SK-N-SH (cell line): ENCODE measurements around the gene SPIN1. TPM values are rescaled to one million over a fixed set of nuclear protein-coding genes. Genes with fewer than 3 reads are reported as not detected.

ENCODE experiments used
- CTCF ChIA-PET: fragments of 300-600, 350-600 bp; formaldehyde crosslinking; extraction: SDS; loops from one replicate; lab custom pipeline; 2021; lab: Yijun Ruan, JAX
- POLR2A ChIA-PET: fragments of 350-600 bp; sonication (Branson Sonifier 250); formaldehyde crosslinking; extraction: SDS; loops from one replicate; lab custom pipeline; 2020; ENCODE audit warnings: antibody characterized with exemption, inconsistent platforms; lab: Yijun Ruan, JAX
- DNase-seq: peaks from one replicate; pipeline ENCODE4 v3.0.0; 2012
- H2AFZ ChIP-seq: fragments of 200-600 bp; sonication (generic); 2 replicates; pipeline ENCODE4 v1.8.1; 2016; ENCODE audit warnings: antibody characterized with exemption, mild to moderate bottlenecking, low read depth
- H3F3A ChIP-seq: fragments of 200-600 bp; sonication (generic); replicated peaks from 2 replicates; pipeline ENCODE3; 2016; ENCODE audit warnings: antibody characterized with exemption, mild to moderate bottlenecking; ENCODE audit not compliant: insufficient read depth
- H3K27ac ChIP-seq, 2 experiments: fragments of 200-500 bp in 1 of 2; fragments of 200-600 bp in 1 of 2; sonication (Bioruptor generic) in 1 of 2; sonication (generic), shearing (Covaris generic) in 1 of 2; 2 replicates each; pipeline versions ENCODE4 v1.5.1 to v1.6.1; 2014 to 2016; ENCODE audit warnings: low read depth in 2 of 2, inconsistent platforms in 1 of 2, low read length in 1 of 2, mild to moderate bottlenecking in 1 of 2, mixed read lengths in 1 of 2
- H3K27me3 ChIP-seq: fragments of 200-600 bp; sonication (generic), shearing (Covaris generic); 2 replicates; pipeline ENCODE4 v1.6.1; 2016; ENCODE audit warnings: mixed run types; ENCODE audit not compliant: insufficient read depth
- H3K36me3 ChIP-seq, 2 experiments: fragments of 200-500 bp in 1 of 2; fragments of 200-600 bp in 1 of 2; sonication (Bioruptor generic) in 1 of 2; sonication (generic) in 1 of 2; replicated peaks in 1 of 2; 2 replicates each; pipeline versions ENCODE3 to v1.5.1; 2014 to 2016; ENCODE audit warnings: low read length in 1 of 2, mild to moderate bottlenecking in 1 of 2; ENCODE audit not compliant: insufficient read depth in 2 of 2, control insufficient read depth in 1 of 2
- H3K4me1 ChIP-seq, 2 experiments: fragments of 200-500 bp in 1 of 2; fragments of 200-600 bp in 1 of 2; sonication (Bioruptor generic) in 1 of 2; sonication (generic), shearing (Covaris generic) in 1 of 2; 2 replicates each; pipeline versions ENCODE4 v1.5.1 to v1.6.1; 2014 to 2016; ENCODE audit warnings: low read depth in 1 of 2, low read length in 1 of 2, mixed run types in 1 of 2; ENCODE audit not compliant: insufficient read depth in 2 of 2, control insufficient read depth in 1 of 2
- H3K4me2 ChIP-seq: fragments of 200-600 bp; sonication (generic), shearing (Covaris generic); 2 replicates; pipeline ENCODE4 v1.6.1; 2017; ENCODE audit warnings: mixed run types
- H3K4me3 ChIP-seq, 2 experiments: fragments of 200-500 bp in 1 of 2; fragments of 200-600 bp in 1 of 2; sonication (Bioruptor generic) in 1 of 2; sonication (generic), shearing (Covaris generic) in 1 of 2; 2 replicates each; pipeline versions ENCODE4 v1.5.1 to v1.8.1; 2014 to 2016; ENCODE audit warnings: low read depth in 2 of 2, inconsistent platforms in 1 of 2, low read length in 1 of 2, mild to moderate bottlenecking in 1 of 2, mixed read lengths in 1 of 2, moderate library complexity in 1 of 2
- H3K79me2 ChIP-seq: fragments of 200-600 bp; sonication (generic); 2 replicates; pipeline ENCODE4 v1.8.1; 2017; ENCODE audit warnings: mild to moderate bottlenecking; ENCODE audit not compliant: insufficient read depth
- H3K9ac ChIP-seq: fragments of 200-600 bp; sonication (generic); 2 replicates; pipeline ENCODE4 v1.6.1; 2017; ENCODE audit warnings: mixed run types
- H3K9me2 ChIP-seq: fragments of 200-600 bp; sonication (generic); 2 replicates; pipeline ENCODE4 v1.6.1; 2017; ENCODE audit warnings: mixed run types
- H3K9me3 ChIP-seq: fragments of 200-600 bp; sonication (generic); 2 replicates; pipeline ENCODE4 v1.6.1; 2017; ENCODE audit warnings: mixed run types, mild to moderate bottlenecking, moderate library complexity
- H4K20me1 ChIP-seq: fragments of 200-600 bp; sonication (generic); 2 replicates; pipeline ENCODE4 v1.6.1; 2017; ENCODE audit warnings: mild to moderate bottlenecking, mixed run types; ENCODE audit not compliant: insufficient read depth
- EP300 ChIP-seq, 2 experiments: IDR thresholded peaks; 2 replicates each; pipeline versions ENCODE4 v1.4.0 to v1.6.1; 2012; ENCODE audit warnings: borderline replicate concordance in 1 of 2, low read depth in 1 of 2, low read length in 1 of 2
- EZH2phosphoT487 ChIP-seq: fragments of 200-600 bp; sonication (generic); IDR thresholded peaks from 2 replicates; pipeline ENCODE4 v1.6.1; 2017; ENCODE audit warnings: low read depth, mixed run types, mild to moderate bottlenecking, antibody characterized with exemption, moderate library complexity, borderline replicate concordance
- FOXJ3 ChIP-seq: sonication (generic); formaldehyde crosslinking; IDR thresholded peaks from 2 replicates; pipeline ENCODE4 v1.5.1; 2020; ENCODE audit warnings: mild to moderate bottlenecking, missing genetic modification reagents
- FOXM1 ChIP-seq: IDR thresholded peaks from 2 replicates; pipeline ENCODE4 v1.4.0; 2012; ENCODE audit warnings: low read depth, mild to moderate bottlenecking
- GABPA ChIP-seq: IDR thresholded peaks from 2 replicates; pipeline ENCODE4 v1.4.0; 2012; ENCODE audit warnings: low read depth, mild to moderate bottlenecking
- MEF2A ChIP-seq: IDR thresholded peaks from 2 replicates; pipeline ENCODE4 v1.4.0; 2012; ENCODE audit warnings: low read depth, borderline replicate concordance
- MXI1 ChIP-seq: IDR thresholded peaks from 2 replicates; pipeline ENCODE4 v1.6.1; 2012; ENCODE audit warnings: mild to moderate bottlenecking, low read depth, low read length, improper control_type of control experiment
- NFIC ChIP-seq: IDR thresholded peaks from 2 replicates; pipeline ENCODE4 v1.4.0; 2012; ENCODE audit warnings: borderline replicate concordance
- NRF1 ChIP-seq: IDR thresholded peaks from 2 replicates; pipeline ENCODE4 v1.6.1; 2012; ENCODE audit warnings: low read depth, mild to moderate bottlenecking, low read length
- RFX5 ChIP-seq: IDR thresholded peaks from 2 replicates; pipeline ENCODE4 v1.6.1; 2012; ENCODE audit warnings: mild to moderate bottlenecking, improper control_type of control experiment, low read length
- SMC3 ChIP-seq: IDR thresholded peaks from 2 replicates; pipeline ENCODE4 v1.6.1; 2012; ENCODE audit warnings: low read depth, low read length, improper control_type of control experiment
- TAF1 ChIP-seq: IDR thresholded peaks from 2 replicates; pipeline ENCODE4 v1.6.1; 2012; ENCODE audit warnings: low read depth, mild to moderate bottlenecking, low read length, moderate library complexity, borderline replicate concordance
- TCF12 ChIP-seq: IDR thresholded peaks from 2 replicates; pipeline ENCODE4 v1.4.0; 2012
- TEAD4 ChIP-seq: IDR thresholded peaks from 2 replicates; pipeline ENCODE4 v1.4.0; 2012; ENCODE audit warnings: mild to moderate bottlenecking, borderline replicate concordance; ENCODE audit not compliant: insufficient read depth
- YY1 ChIP-seq: IDR thresholded peaks from 2 replicates; pipeline ENCODE4 v1.4.0; 2012; ENCODE audit warnings: low read depth, mild to moderate bottlenecking
- WGBS: methylation state at CpG from one replicate; pipeline ENCODE4 v1.1.6; 2017; ENCODE audit warnings: low lambda C conversion rate; 5-methylcytosine and 5-hydroxymethylcytosine counted together
- polyA plus RNA-seq, 3 experiments: library from polyadenylated mRNA; depleted of rRNA; stranded (reverse); fragments of >200 nt; gene quantifications; 2 replicates each; pipeline ENCODE4 v1.2.3, GENCODE V29; 2012
- TF ChIP-seq, protein P1 (sequence below): fragments of 150-350 bp; IDR thresholded peaks from 2 replicates; pipeline ENCODE4 v1.6.1; 2017; ENCODE audit warnings: antibody characterized with exemption, low read length, low read depth, borderline replicate concordance
- TF ChIP-seq, protein P2 (sequence below): IDR thresholded peaks from 2 replicates; pipeline ENCODE4 v1.4.0; 2012; ENCODE audit warnings: low read depth, borderline replicate concordance
- TF ChIP-seq, protein P3 (sequence below): IDR thresholded peaks from 2 replicates; pipeline ENCODE4; 2012

Gene SPIN1
- polyA plus RNA-seq, 1 of the 3 experiments (the other 2 are of a cell fraction) = 35.8 TPM

DNA sequence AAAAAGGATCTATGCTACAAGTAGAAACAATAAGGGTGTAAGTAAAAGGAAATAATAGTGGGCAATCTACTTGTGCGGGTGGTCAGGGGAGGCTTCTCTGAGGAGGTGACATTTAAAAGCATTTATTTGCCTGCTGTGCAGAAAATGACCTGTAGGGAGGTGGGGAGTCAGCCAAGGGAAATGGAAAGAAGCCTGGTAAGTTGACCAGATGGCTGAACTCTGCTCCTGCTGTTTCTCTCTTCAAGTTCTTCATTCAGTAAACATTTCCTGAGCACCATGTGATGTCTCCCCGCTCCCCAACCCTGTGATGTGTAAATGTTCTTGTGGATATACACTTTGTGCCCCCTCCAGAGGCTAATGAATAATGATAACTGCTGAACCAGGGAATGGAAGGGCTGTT, 9.9 kb upstream of the SPIN1 start:
- no peaks in the 10 kb centered on the region for H3K9me3 ChIP-seq
- H3K27me3 ChIP-seq = no peaks in the 10 kb centered on the region
- H4K20me1 ChIP-seq = no peaks in the 10 kb centered on the region
- 83% methylated on average over 2 of the region's 2 CpGs for WGBS
- H2AFZ ChIP-seq = no peak overlapping the region
- ChIA-PET CTCF (no interaction called here), POLR2A (no interaction called here)
- H3K9ac ChIP-seq = no peak overlapping the region
- no peaks in the 10 kb centered on the region for H3F3A ChIP-seq
- no peak overlapping the region for H3K4me3 ChIP-seq
- no peaks in the 10 kb centered on the region for H3K9me2 ChIP-seq
- no peaks in the 10 kb centered on the region for H3K36me3 ChIP-seq
- H3K4me1 ChIP-seq = no peaks in the 10 kb centered on the region
- no peak overlapping the region for H3K27ac ChIP-seq
- DNase-seq = peak; percentile 20
- H3K4me2 ChIP-seq = no peak overlapping the region
- H3K79me2 ChIP-seq = no peaks in the 10 kb centered on the region
- TF ChIP-seq, protein P1, sequence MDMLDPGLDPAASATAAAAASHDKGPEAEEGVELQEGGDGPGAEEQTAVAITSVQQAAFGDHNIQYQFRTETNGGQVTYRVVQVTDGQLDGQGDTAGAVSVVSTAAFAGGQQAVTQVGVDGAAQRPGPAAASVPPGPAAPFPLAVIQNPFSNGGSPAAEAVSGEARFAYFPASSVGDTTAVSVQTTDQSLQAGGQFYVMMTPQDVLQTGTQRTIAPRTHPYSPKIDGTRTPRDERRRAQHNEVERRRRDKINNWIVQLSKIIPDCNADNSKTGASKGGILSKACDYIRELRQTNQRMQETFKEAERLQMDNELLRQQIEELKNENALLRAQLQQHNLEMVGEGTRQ = no peak
- TF ChIP-seq EP300 (IDR thresholded peaks at IDR 0.05; ENCODE audit: borderline replicate concordance in 1 of 2, low read depth in 1 of 2, low read length in 1 of 2) (no peak), FOXJ3 (no peak)
- TF ChIP-seq, protein P2, sequence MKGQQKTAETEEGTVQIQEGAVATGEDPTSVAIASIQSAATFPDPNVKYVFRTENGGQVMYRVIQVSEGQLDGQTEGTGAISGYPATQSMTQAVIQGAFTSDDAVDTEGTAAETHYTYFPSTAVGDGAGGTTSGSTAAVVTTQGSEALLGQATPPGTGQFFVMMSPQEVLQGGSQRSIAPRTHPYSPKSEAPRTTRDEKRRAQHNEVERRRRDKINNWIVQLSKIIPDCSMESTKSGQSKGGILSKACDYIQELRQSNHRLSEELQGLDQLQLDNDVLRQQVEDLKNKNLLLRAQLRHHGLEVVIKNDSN = no peak
- TF ChIP-seq, protein P3, sequence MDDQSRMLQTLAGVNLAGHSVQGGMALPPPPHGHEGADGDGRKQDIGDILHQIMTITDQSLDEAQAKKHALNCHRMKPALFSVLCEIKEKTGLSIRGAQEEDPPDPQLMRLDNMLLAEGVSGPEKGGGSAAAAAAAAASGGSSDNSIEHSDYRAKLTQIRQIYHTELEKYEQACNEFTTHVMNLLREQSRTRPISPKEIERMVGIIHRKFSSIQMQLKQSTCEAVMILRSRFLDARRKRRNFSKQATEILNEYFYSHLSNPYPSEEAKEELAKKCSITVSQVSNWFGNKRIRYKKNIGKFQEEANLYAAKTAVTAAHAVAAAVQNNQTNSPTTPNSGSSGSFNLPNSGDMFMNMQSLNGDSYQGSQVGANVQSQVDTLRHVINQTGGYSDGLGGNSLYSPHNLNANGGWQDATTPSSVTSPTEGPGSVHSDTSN = no peak

DNA sequence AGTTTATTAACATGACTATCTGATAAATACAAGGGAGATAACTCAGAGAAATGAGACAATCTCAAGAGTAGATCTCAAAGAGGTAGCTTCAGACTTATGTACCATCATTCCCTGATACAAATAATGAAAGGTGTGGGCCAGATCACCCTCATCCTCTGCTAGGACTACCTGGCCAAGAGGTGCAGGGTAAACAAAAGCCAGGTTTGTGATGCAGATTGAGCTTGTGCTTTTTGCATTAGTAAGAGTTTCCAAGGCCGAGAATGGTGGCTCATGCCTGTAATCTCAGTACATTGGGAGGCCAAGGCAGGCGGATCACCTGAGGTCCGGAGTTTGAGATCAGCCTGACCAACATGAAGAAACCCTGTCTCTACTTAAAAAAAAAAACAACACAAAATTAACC, 8.9 kb upstream of the SPIN1 start:
- no peak for DNase-seq
- no peak for TF ChIP-seq MEF2A
- no peak for TF ChIP-seq EP300 (IDR thresholded peaks at IDR 0.05; ENCODE audit: borderline replicate concordance in 1 of 2, low read depth in 1 of 2, low read length in 1 of 2)
- TF ChIP-seq SMC3 = no peak
- TF ChIP-seq MXI1 = no peak
- TF ChIP-seq TCF12 = no peak
- no peak overlapping the region for H3K9ac ChIP-seq
- H3K4me1 ChIP-seq = no peaks in the 10 kb centered on the region
- H3K4me3 ChIP-seq = no peak overlapping the region
- WGBS = 64% methylated on average over 3 of the region's 3 CpGs
- no peaks in the 10 kb centered on the region for H3F3A ChIP-seq
- H2AFZ ChIP-seq = no peak overlapping the region
- no peaks in the 10 kb centered on the region for H3K79me2 ChIP-seq
- H3K36me3 ChIP-seq = no peaks in the 10 kb centered on the region
- no peaks in the 10 kb centered on the region for H3K9me2 ChIP-seq
- no peak overlapping the region for H3K27ac ChIP-seq
- no peaks in the 10 kb centered on the region for H3K9me3 ChIP-seq
- no peaks in the 10 kb centered on the region for H3K27me3 ChIP-seq
- H4K20me1 ChIP-seq = no peaks in the 10 kb centered on the region
- CTCF ChIA-PET = no interaction called here
- no peak overlapping the region for H3K4me2 ChIP-seq
- POLR2A ChIA-PET = no interaction called here

DNA sequence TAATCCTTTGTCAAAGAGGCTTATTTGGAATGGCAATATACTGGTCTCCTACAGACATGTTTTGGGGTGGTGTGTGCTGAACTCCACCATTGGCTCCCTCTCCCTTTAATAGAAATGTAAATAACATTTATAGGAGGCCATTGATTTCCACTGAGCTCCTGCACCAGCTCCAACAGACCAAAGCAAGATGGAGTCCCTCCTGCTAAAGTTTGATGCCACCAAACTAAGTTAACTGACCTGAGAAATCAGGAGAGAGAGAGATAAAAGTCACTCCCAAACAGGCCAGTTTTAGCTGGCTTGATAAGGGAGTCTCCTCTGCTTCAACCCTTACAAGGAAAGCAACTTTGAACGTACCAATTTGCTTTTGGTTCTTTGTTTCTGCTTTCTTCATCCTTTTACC, 8.1 kb upstream of the SPIN1 start:
- no peaks in the 10 kb centered on the region for H3F3A ChIP-seq
- POLR2A ChIA-PET = no interaction called here
- H3K9ac ChIP-seq = no peak overlapping the region
- no peaks in the 10 kb centered on the region for H3K27me3 ChIP-seq
- H3K9me2 ChIP-seq = no peaks in the 10 kb centered on the region
- WGBS = 52% methylated on average over 1 of the region's 1 CpG
- H4K20me1 ChIP-seq = no peaks in the 10 kb centered on the region
- DNase-seq = no peak
- no peak overlapping the region for H2AFZ ChIP-seq
- no peak for TF ChIP-seq NFIC
- TF ChIP-seq GABPA = no peak
- TF ChIP-seq, protein P3 = no peak
- TF ChIP-seq TAF1 = no peak
- TF ChIP-seq SMC3 = no peak
- TF ChIP-seq EZH2phosphoT487 = no peak
- no peak for TF ChIP-seq NRF1
- no peak for TF ChIP-seq TEAD4
- TF ChIP-seq, protein P2 = no peak
- TF ChIP-seq YY1 = no peak
- TF ChIP-seq FOXM1 = no peak
- no peak for TF ChIP-seq RFX5
- TF ChIP-seq, all 33 proteins: peak for 0
- CTCF ChIA-PET = no interaction called here
- Histone ChIP-seq H3K27ac (no peak overlapping the region), H3K9me3 (no peaks in the 10 kb centered on the region), H3K4me2 (no peak overlapping the region), H3K4me3 (no peak overlapping the region), H3K36me3 (no peaks in the 10 kb centered on the region), H3K79me2 (no peaks in the 10 kb centered on the region), H3K4me1 (no peaks in the 10 kb centered on the region)
